Neural progenitor cell (in vitro differentiated cells): ENCODE data around the gene TMEM256.

Source experiments
- CTCF ChIP-seq: fragments of 200-600 bp; sonication (generic); IDR thresholded peaks from 2 replicates; pipeline ENCODE4 v1.5.1; 2017; ENCODE audit warnings: antibody characterized with exemption, mild to moderate bottlenecking
- EZH2 ChIP-seq: fragments of 200-600 bp; sonication (generic); IDR thresholded peaks from 2 replicates; pipeline ENCODE4 v1.6.1; 2017; ENCODE audit warnings: antibody characterized with exemption, mild to moderate bottlenecking, moderate library complexity
- EZH2phosphoT487 ChIP-seq: fragments of 200-600 bp; sonication (generic); IDR thresholded peaks from 2 replicates; pipeline ENCODE4 v1.6.1; 2017; ENCODE audit warnings: antibody characterized with exemption

GRCh38 chr17:7425756-7426155 lies 21.9 kb upstream of the TMEM256 start:
- TF ChIP-seq CTCF (no peak), EZH2phosphoT487 (no peak), EZH2 (no peak)
